SK-N-SH treated with all-trans-retinoic acid at 6 μM for 48 hours (cell line): ENCODE results near the gene CETP.

Experiments used
- ATAC-seq: fragments of 200-7000 bp; cut with Tn5 transposase; 3 replicates; pipeline ENCODE4 v1.9.1; 2020; ENCODE audit warnings: mild to moderate bottlenecking, moderate library complexity
- ARNTL ChIP-seq: fragments of 450-650 bp; formaldehyde crosslinking; IDR thresholded peaks from 2 replicates; pipeline ENCODE4 v1.5.0; 2020; ENCODE audit warnings: low read depth, mild to moderate bottlenecking, moderate library complexity, borderline replicate concordance
- BACH2 ChIP-seq: fragments of 250-450 bp; sonication (Bioruptor Pico); IDR thresholded peaks from 2 replicates; pipeline ENCODE4 v1.9.0; 2021; ENCODE audit warnings: mild to moderate bottlenecking, borderline replicate concordance
- CREB5 ChIP-seq: fragments of 250-450 bp; sonication (Bioruptor Pico); IDR thresholded peaks from 2 replicates; pipeline ENCODE4 v1.5.1; 2020; ENCODE audit warnings: low read depth, mild to moderate bottlenecking, moderate library complexity
- CSDC2 ChIP-seq: fragments of 250-450 bp; sonication (Bioruptor Pico); IDR thresholded peaks from 2 replicates; pipeline ENCODE4 v1.5.0; 2020; ENCODE audit warnings: mild to moderate bottlenecking, moderate library complexity
- CSRNP3 ChIP-seq: fragments of 250-450 bp; sonication (Bioruptor Pico); IDR thresholded peaks from 2 replicates; pipeline ENCODE4 v1.5.1; 2021; ENCODE audit warnings: mild to moderate bottlenecking, moderate library complexity
- ESRRG ChIP-seq: fragments of 250-450 bp; sonication (Bioruptor Pico); IDR thresholded peaks from 2 replicates; pipeline ENCODE4 v1.6.1; 2021; ENCODE audit warnings: mild to moderate bottlenecking
- ISL1 ChIP-seq: fragments of 250-450 bp; sonication (Bioruptor Pico); IDR thresholded peaks from 2 replicates; pipeline ENCODE4 v2.1.2; 2022; ENCODE audit warnings: mild to moderate bottlenecking, moderate library complexity
- OSR1 ChIP-seq: fragments of 250-450 bp; sonication (Bioruptor Pico); IDR thresholded peaks from 2 replicates; pipeline ENCODE4 v1.8.0; 2022; ENCODE audit warnings: moderate library complexity, mild to moderate bottlenecking, inconsistent platforms
- PATZ1 ChIP-seq: fragments of 250-450 bp; sonication (Bioruptor Pico); IDR thresholded peaks from 2 replicates; pipeline ENCODE4 v1.8.0; 2020; ENCODE audit warnings: mild to moderate bottlenecking, moderate library complexity, borderline replicate concordance
- PPARA ChIP-seq: fragments of 250-450 bp; sonication (Bioruptor Pico); IDR thresholded peaks from 2 replicates; pipeline ENCODE4 v1.5.0; 2020; ENCODE audit warnings: mild to moderate bottlenecking, borderline replicate concordance
- RARB ChIP-seq: fragments of 250-450 bp; sonication (Bioruptor Pico); IDR thresholded peaks from 2 replicates; pipeline ENCODE4 v1.8.0; 2021; ENCODE audit warnings: mild to moderate bottlenecking, moderate library complexity
- TCF4 ChIP-seq: fragments of 250-450 bp; sonication (Bioruptor Pico); IDR thresholded peaks from 2 replicates; pipeline ENCODE4 v1.8.0; 2021; ENCODE audit warnings: mild to moderate bottlenecking, moderate library complexity, borderline replicate concordance
- TSHZ2 ChIP-seq: fragments of 250-450 bp; sonication (Bioruptor Pico); IDR thresholded peaks from 2 replicates; pipeline ENCODE4 v1.5.0; 2020; ENCODE audit warnings: mild to moderate bottlenecking, moderate library complexity
- ZC3H10 ChIP-seq: fragments of 250-450 bp; sonication (Bioruptor Pico); IDR thresholded peaks from 2 replicates; pipeline ENCODE4 v1.5.1; 2021; ENCODE audit warnings: mild to moderate bottlenecking, moderate library complexity
- ZFP3 ChIP-seq: fragments of 250-450 bp; sonication (Bioruptor Pico); IDR thresholded peaks from 2 replicates; pipeline ENCODE4 v1.5.0; 2020; ENCODE audit warnings: mild to moderate bottlenecking, moderate library complexity
- ZFP30 ChIP-seq: fragments of 450-650 bp; formaldehyde crosslinking; IDR thresholded peaks from 2 replicates; pipeline ENCODE4 v1.5.0; 2022; ENCODE audit warnings: mild to moderate bottlenecking, moderate library complexity
- ZNF565 ChIP-seq: fragments of 450-650 bp; formaldehyde crosslinking; conservative IDR thresholded peaks from 2 replicates; pipeline ENCODE4 v1.5.0; 2020; ENCODE audit warnings: low read depth, mild to moderate bottlenecking, moderate library complexity
- ZNF70 ChIP-seq: fragments of 450-650 bp; formaldehyde crosslinking; IDR thresholded peaks from 2 replicates; pipeline ENCODE4 v1.5.0; 2020; ENCODE audit warnings: mild to moderate bottlenecking, moderate library complexity
- ZNF8 ChIP-seq: fragments of 450-650 bp; formaldehyde crosslinking; IDR thresholded peaks from 2 replicates; pipeline ENCODE4 v1.5.0; 2020; ENCODE audit warnings: mild to moderate bottlenecking, moderate library complexity

Gene CETP

GRCh38 chr16:56936491-56936890 is 25.3 kb upstream of the CETP start:
- no peak for ATAC-seq

GRCh38 chr16:56936950-56937349 is 24.8 kb upstream of the CETP start:
- no peak for ATAC-seq
- TF ChIP-seq ZNF565 (CRISPR knock-in tag) (no peak), ZFP30 (no peak), ZNF8 (CRISPR knock-in tag) (no peak), ESRRG (CRISPR knock-in tag) (no peak), RARB (CRISPR knock-in tag) (no peak), PATZ1 (CRISPR knock-in tag) (no peak), CSDC2 (no peak), ZC3H10 (no peak), CSRNP3 (CRISPR knock-in tag) (no peak), CREB5 (CRISPR knock-in tag) (no peak), ZFP3 (CRISPR knock-in tag) (no peak), BACH2 (CRISPR knock-in tag) (no peak), ISL1 (CRISPR knock-in tag) (no peak), ARNTL (CRISPR knock-in tag) (no peak), ZNF70 (CRISPR knock-in tag) (no peak), PPARA (CRISPR knock-in tag) (no peak)
- TF ChIP-seq, all 23 proteins: peak for 0

More at GRCh38 chr16:56936491-56936890, 25.3 kb upstream of the CETP start:
- no peak for TF ChIP-seq ZNF565 (CRISPR knock-in tag)
- no peak for TF ChIP-seq ISL1 (CRISPR knock-in tag)
- no peak for TF ChIP-seq ZFP3 (CRISPR knock-in tag)

- TF ChIP-seq TSHZ2 (CRISPR knock-in tag) (no peak), BACH2 (CRISPR knock-in tag) (no peak), ZFP3 (CRISPR knock-in tag) (no peak), RARB (CRISPR knock-in tag) (no peak), ZNF8 (CRISPR knock-in tag) (no peak), CREB5 (CRISPR knock-in tag) (no peak)
- ATAC-seq: no peak
Measured at GRCh38 chr16:56938664-56939513, 22.9 kb upstream of the CETP start.

GRCh38 chr16:56939801-56940200 is 21.9 kb upstream of the CETP start:
- no peak for TF ChIP-seq OSR1 (CRISPR knock-in tag)
- TF ChIP-seq CSRNP3 (CRISPR knock-in tag): no peak
- TF ChIP-seq ARNTL (CRISPR knock-in tag): no peak
- no peak for TF ChIP-seq TCF4 (CRISPR knock-in tag)
- TF ChIP-seq TSHZ2 (CRISPR knock-in tag): no peak
- TF ChIP-seq CREB5 (CRISPR knock-in tag): no peak
- no peak for ATAC-seq
